ENCODE results near the gene FUT8.

FUT8 gene

GRCh38 chr14:65564370-65564769 lies 151.8 kb downstream of the FUT8 start:
- Histone ChIP-seq H3K36me3 (ENCODE audit: insufficient read depth, low read length) (no peaks in the 10 kb centered on the region), H3K4me1 (ENCODE audit: insufficient read depth, low read length) (peaks cover 7% of the 10 kb centered on the region; the same call in 1 of the 2 replicates), H3K9me3 (ENCODE audit: insufficient read depth, low read depth, low read length) (no peaks in the 10 kb centered on the region), H3K4me3 (ENCODE audit: low read length) (no peak overlapping the region), H3K9ac (ENCODE audit: low read depth, low read length) (no peak overlapping the region), H3K27ac (ENCODE audit: low read depth, low read length) (no peak overlapping the region), H3K27me3 (ENCODE audit: insufficient read depth, low read length) (no peaks in the 10 kb centered on the region)
- 93% methylated on average over 4 of the region's 4 CpGs for WGBS

- no peaks in the 10 kb centered on the region for H3K27me3 ChIP-seq (ENCODE audit: insufficient read depth, low read length)
- no peaks in the 10 kb centered on the region for H3K9me3 ChIP-seq (ENCODE audit: insufficient read depth, low read depth, low read length)
- H3K36me3 ChIP-seq (ENCODE audit: insufficient read depth, low read length): no peaks in the 10 kb centered on the region
- H3K4me3 ChIP-seq (ENCODE audit: low read length): no peak overlapping the region
- no peak overlapping the region for H3K27ac ChIP-seq (ENCODE audit: low read depth, low read length)
- no peaks in the 10 kb centered on the region for H3K4me1 ChIP-seq (ENCODE audit: insufficient read depth, low read length)
- 100% methylated on average over 1 of the region's 1 CpG for WGBS
- no peak overlapping the region for H3K9ac ChIP-seq (ENCODE audit: low read depth, low read length)
These were observed 153.4 kb downstream of the FUT8 start for GRCh38 chr14:65565948-65566347.

- Histone ChIP-seq H3K9me3 (ENCODE audit: insufficient read depth, low read depth, low read length) (no peaks in the 10 kb centered on the region), H3K27ac (ENCODE audit: low read depth, low read length) (no peak overlapping the region)
- 91% methylated on average over 4 of the region's 5 CpGs for WGBS
These were observed 154.4 kb downstream of the FUT8 start for GRCh38 chr14:65566820-65567522.

GRCh38 chr14:65574611-65575010 lies 162.1 kb downstream of the FUT8 start:
- no peaks in the 10 kb centered on the region for H3K9me3 ChIP-seq (ENCODE audit: insufficient read depth, low read depth, low read length)
- H3K9ac ChIP-seq (ENCODE audit: low read depth, low read length): no peak overlapping the region
- no peaks in the 10 kb centered on the region for H3K36me3 ChIP-seq (ENCODE audit: insufficient read depth, low read length)
- no peaks in the 10 kb centered on the region for H3K27me3 ChIP-seq (ENCODE audit: insufficient read depth, low read length)
- H3K4me1 ChIP-seq (ENCODE audit: insufficient read depth, low read length): peaks cover 3% of the 10 kb centered on the region; the same call in 1 of the 2 replicates
- no peak overlapping the region for H3K4me3 ChIP-seq (ENCODE audit: low read length)
- 75% methylated on average over 2 of the region's 2 CpGs for WGBS
- no peak overlapping the region for H3K27ac ChIP-seq (ENCODE audit: low read depth, low read length)

More at GRCh38 chr14:65566820-65567522, 154.4 kb downstream of the FUT8 start:
- Histone ChIP-seq H3K4me3 (ENCODE audit: low read length) (no peak overlapping the region), H3K9ac (ENCODE audit: low read depth, low read length) (no peak overlapping the region), H3K4me1 (ENCODE audit: insufficient read depth, low read length) (no peaks in the 10 kb centered on the region), H3K27me3 (ENCODE audit: insufficient read depth, low read length) (no peaks in the 10 kb centered on the region), H3K36me3 (ENCODE audit: insufficient read depth, low read length) (no peaks in the 10 kb centered on the region)

- 94% methylated on average over 6 of the region's 6 CpGs for WGBS
- H3K9ac ChIP-seq (ENCODE audit: low read depth, low read length): no peak overlapping the region
These were observed 162.9 kb downstream of the FUT8 start for GRCh38 chr14:65575389-65575788.

GRCh38 chr14:65580973-65581372 lies 168.4 kb downstream of the FUT8 start:
- no peaks in the 10 kb centered on the region for H3K27me3 ChIP-seq (ENCODE audit: insufficient read depth, low read length)
- H3K9ac ChIP-seq (ENCODE audit: low read depth, low read length): no peak overlapping the region
- H3K36me3 ChIP-seq (ENCODE audit: insufficient read depth, low read length): no peaks in the 10 kb centered on the region
- H3K4me3 ChIP-seq (ENCODE audit: low read length): no peak overlapping the region
- H3K9me3 ChIP-seq (ENCODE audit: insufficient read depth, low read depth, low read length): no peaks in the 10 kb centered on the region
- H3K27ac ChIP-seq (ENCODE audit: low read depth, low read length): no peak overlapping the region
- no CpG with 5 or more reads among the region's 1 CpG for WGBS
- H3K4me1 ChIP-seq (ENCODE audit: insufficient read depth, low read length): peaks cover 3% of the 10 kb centered on the region; the same call in 1 of the 2 replicates

More at GRCh38 chr14:65575389-65575788, 162.9 kb downstream of the FUT8 start:
- Histone ChIP-seq H3K36me3 (ENCODE audit: insufficient read depth, low read length) (no peaks in the 10 kb centered on the region), H3K9me3 (ENCODE audit: insufficient read depth, low read depth, low read length) (no peaks in the 10 kb centered on the region), H3K27ac (ENCODE audit: low read depth, low read length) (no peak overlapping the region), H3K4me1 (ENCODE audit: insufficient read depth, low read length) (peaks cover 3% of the 10 kb centered on the region; the same call in 1 of the 2 replicates), H3K27me3 (ENCODE audit: insufficient read depth, low read length) (no peaks in the 10 kb centered on the region), H3K4me3 (ENCODE audit: low read length) (no peak overlapping the region)

- H3K4me1 ChIP-seq (ENCODE audit: insufficient read depth, low read length): peaks cover 3% of the 10 kb centered on the region; the same call in 1 of the 2 replicates
- no peak overlapping the region for H3K9ac ChIP-seq (ENCODE audit: low read depth, low read length)
- H3K36me3 ChIP-seq (ENCODE audit: insufficient read depth, low read length): no peaks in the 10 kb centered on the region
- no peaks in the 10 kb centered on the region for H3K9me3 ChIP-seq (ENCODE audit: insufficient read depth, low read depth, low read length)
- H3K4me3 ChIP-seq (ENCODE audit: low read length): no peak overlapping the region
- 100% methylated on average over 1 of the region's 3 CpGs for WGBS
- H3K27ac ChIP-seq (ENCODE audit: low read depth, low read length): no peak overlapping the region
- no peaks in the 10 kb centered on the region for H3K27me3 ChIP-seq (ENCODE audit: insufficient read depth, low read length)
These were observed 168.8 kb downstream of the FUT8 start for GRCh38 chr14:65581378-65581777.

- no peaks in the 10 kb centered on the region for H3K27me3 ChIP-seq (ENCODE audit: insufficient read depth, low read length)
- H3K27ac ChIP-seq (ENCODE audit: low read depth, low read length): no peak overlapping the region
- H3K9ac ChIP-seq (ENCODE audit: low read depth, low read length): no peak overlapping the region
- H3K4me3 ChIP-seq (ENCODE audit: low read length): no peak overlapping the region
- WGBS: 98% methylated on average over 2 of the region's 3 CpGs
- peaks cover 3% of the 10 kb centered on the region; the same call in 1 of the 2 replicates for H3K4me1 ChIP-seq (ENCODE audit: insufficient read depth, low read length)
- no peaks in the 10 kb centered on the region for H3K9me3 ChIP-seq (ENCODE audit: insufficient read depth, low read depth, low read length)
- no peaks in the 10 kb centered on the region for H3K36me3 ChIP-seq (ENCODE audit: insufficient read depth, low read length)
These were observed 169.3 kb downstream of the FUT8 start for GRCh38 chr14:65581799-65582198.

- no peaks in the 10 kb centered on the region for H3K36me3 ChIP-seq (ENCODE audit: insufficient read depth, low read length)
- no peak overlapping the region for H3K27ac ChIP-seq (ENCODE audit: low read depth, low read length)
- 89% methylated on average over 1 of the region's 1 CpG for WGBS
- H3K27me3 ChIP-seq (ENCODE audit: insufficient read depth, low read length): no peaks in the 10 kb centered on the region
- H3K4me1 ChIP-seq (ENCODE audit: insufficient read depth, low read length): no peaks in the 10 kb centered on the region
- no peak overlapping the region for H3K4me3 ChIP-seq (ENCODE audit: low read length)
- no peak overlapping the region for H3K9ac ChIP-seq (ENCODE audit: low read depth, low read length)
- no peaks in the 10 kb centered on the region for H3K9me3 ChIP-seq (ENCODE audit: insufficient read depth, low read depth, low read length)
These were observed 172.7 kb downstream of the FUT8 start for GRCh38 chr14:65585216-65585615.

- H3K27ac ChIP-seq (ENCODE audit: low read depth, low read length): no peak overlapping the region
- no peaks in the 10 kb centered on the region for H3K9me3 ChIP-seq (ENCODE audit: insufficient read depth, low read depth, low read length)
- WGBS: 96% methylated on average over 2 of the region's 4 CpGs
- no peak overlapping the region for H3K9ac ChIP-seq (ENCODE audit: low read depth, low read length)
- no peak overlapping the region for H3K4me3 ChIP-seq (ENCODE audit: low read length)
- H3K27me3 ChIP-seq (ENCODE audit: insufficient read depth, low read length): no peaks in the 10 kb centered on the region
- peaks cover 14% of the 10 kb centered on the region; the same call in 1 of the 2 replicates for H3K4me1 ChIP-seq (ENCODE audit: insufficient read depth, low read length)
- no peaks in the 10 kb centered on the region for H3K36me3 ChIP-seq (ENCODE audit: insufficient read depth, low read length)
These were observed 176.1 kb downstream of the FUT8 start for GRCh38 chr14:65588426-65589140.

GRCh38 chr14:65594153-65594881 lies 181.8 kb downstream of the FUT8 start:
- Histone ChIP-seq H3K27ac (ENCODE audit: low read depth, low read length) (no peak overlapping the region), H3K36me3 (ENCODE audit: insufficient read depth, low read length) (no peaks in the 10 kb centered on the region), H3K27me3 (ENCODE audit: insufficient read depth, low read length) (no peaks in the 10 kb centered on the region), H3K4me1 (ENCODE audit: insufficient read depth, low read length) (peaks cover 14% of the 10 kb centered on the region; the same call in 1 of the 2 replicates), H3K9ac (ENCODE audit: low read depth, low read length) (no peak overlapping the region), H3K9me3 (ENCODE audit: insufficient read depth, low read depth, low read length) (peaks cover 7% of the 10 kb centered on the region; the same call in 1 of the 2 replicates), H3K4me3 (ENCODE audit: low read length) (no peak overlapping the region)
- 69% methylated on average over 13 of the region's 13 CpGs for WGBS

All from HUES64 (cell line).